Activated naive CD4-positive, alpha-beta T cell treated with anti-CD3 and anti-CD28 coated beads, Interleukin-2, amount 50 U/mL, for 24 hours (primary cell): ENCODE measurements around the gene C1QTNF9.
"Not testable (repeated sequence)": the region's sequence is repeated elsewhere in the genome, so short reads cannot be mapped to it uniquely, and the experiment has no call there.

Experiments
- H3K27ac Mint-ChIP-seq: one replicate; pipeline ENCODE4 v1.8.0; 2021; ENCODE audit warnings: mild to moderate bottlenecking, mixed read lengths
- H3K27me3 Mint-ChIP-seq: one replicate; pipeline ENCODE4 v1.8.0; 2021; ENCODE audit warnings: mixed read lengths
- H3K36me3 Mint-ChIP-seq: one replicate; pipeline ENCODE4 v1.8.0; 2021; ENCODE audit warnings: mixed read lengths
- H3K4me1 Mint-ChIP-seq: one replicate; pipeline ENCODE4 v1.8.0; 2021; ENCODE audit warnings: mixed read lengths
- H3K4me3 Mint-ChIP-seq: one replicate; pipeline ENCODE4 v1.8.0; 2021; ENCODE audit warnings: mild to moderate bottlenecking, mixed read lengths
- H3K9me3 Mint-ChIP-seq: one replicate; pipeline ENCODE4 v1.8.0; 2021; ENCODE audit warnings: mixed read lengths

The C1QTNF9 gene

DNA sequence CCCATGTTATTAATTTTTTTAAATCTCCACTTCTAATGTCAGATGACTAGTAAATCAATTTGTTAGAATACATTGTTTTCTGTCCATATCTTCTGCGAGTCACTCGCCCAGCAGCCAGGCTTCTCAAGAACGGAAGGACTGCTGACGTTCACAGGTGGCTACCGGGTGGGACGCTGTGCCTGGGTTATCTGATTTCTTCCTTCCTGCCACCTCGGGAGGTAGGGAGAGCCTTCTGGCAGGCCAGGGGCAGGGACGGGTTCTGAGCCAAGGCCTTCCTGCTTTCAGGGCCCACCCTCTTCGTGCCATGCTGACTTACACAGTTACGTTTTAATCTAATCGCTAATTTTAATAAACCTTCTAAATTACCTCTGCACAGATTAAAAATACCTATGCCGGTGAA lies 7.9 kb upstream of the C1QTNF9 start:
- no peaks in the 10 kb centered on the region for H3K27me3 Mint-ChIP-seq
- peak overlapping the region; percentile 73 for H3K27ac Mint-ChIP-seq
- H3K36me3 Mint-ChIP-seq: peaks cover 18% of the 10 kb centered on the region
- H3K9me3 Mint-ChIP-seq: no peaks in the 10 kb centered on the region
- no peak overlapping the region for H3K4me3 Mint-ChIP-seq
- no peaks in the 10 kb centered on the region for H3K4me1 Mint-ChIP-seq

DNA sequence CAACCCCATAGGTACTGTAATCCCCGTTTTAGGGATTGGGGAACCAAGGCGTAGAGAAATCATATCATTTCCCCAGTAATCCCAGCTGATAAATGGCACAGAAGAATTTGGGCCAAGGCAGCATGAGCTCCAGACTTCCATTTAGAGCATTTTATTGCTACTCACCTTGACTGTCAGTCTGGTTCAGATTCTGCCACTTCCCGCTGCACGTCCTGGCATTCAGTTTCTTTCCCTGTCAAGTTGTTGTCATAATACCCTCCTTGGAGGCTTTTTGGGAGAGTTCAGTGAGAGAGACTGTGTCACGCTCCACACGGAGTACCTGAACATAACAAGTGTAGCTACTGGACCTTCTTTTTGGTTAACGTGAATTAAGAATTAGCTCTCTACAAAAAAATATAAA lies 7.5 kb upstream of the C1QTNF9 start:
- Mint-ChIP-seq H3K9me3 (no peaks in the 10 kb centered on the region), H3K27ac (peak overlapping the region; percentile 35), H3K27me3 (no peaks in the 10 kb centered on the region), H3K4me1 (no peaks in the 10 kb centered on the region), H3K4me3 (no peak overlapping the region), H3K36me3 (peaks cover 16% of the 10 kb centered on the region)

DNA sequence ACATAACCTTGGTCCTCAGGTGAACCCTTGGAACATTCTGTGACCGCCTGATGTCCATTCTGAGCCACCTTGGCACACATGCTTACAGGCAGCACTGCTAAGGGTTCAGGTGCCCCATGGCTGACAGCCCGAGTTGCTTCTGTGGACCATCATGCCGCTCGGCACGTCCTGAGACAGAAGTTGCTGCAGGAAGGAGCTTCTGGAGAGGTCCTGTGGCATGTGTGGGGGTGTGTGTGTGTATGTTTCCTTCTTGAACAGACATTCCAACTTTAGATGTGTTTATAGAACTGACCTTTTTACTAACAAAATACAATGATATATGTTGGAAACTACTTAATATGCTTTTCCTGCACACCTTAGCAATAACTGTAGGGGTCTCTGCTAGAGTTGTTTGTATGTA lies 4.8 kb upstream of the C1QTNF9 start:
- no peaks in the 10 kb centered on the region for H3K4me1 Mint-ChIP-seq
- no peaks in the 10 kb centered on the region for H3K27me3 Mint-ChIP-seq
- H3K4me3 Mint-ChIP-seq: no peak overlapping the region
- peaks cover 13% of the 10 kb centered on the region for H3K36me3 Mint-ChIP-seq
- H3K27ac Mint-ChIP-seq: no peak overlapping the region
- H3K9me3 Mint-ChIP-seq: no peaks in the 10 kb centered on the region

DNA sequence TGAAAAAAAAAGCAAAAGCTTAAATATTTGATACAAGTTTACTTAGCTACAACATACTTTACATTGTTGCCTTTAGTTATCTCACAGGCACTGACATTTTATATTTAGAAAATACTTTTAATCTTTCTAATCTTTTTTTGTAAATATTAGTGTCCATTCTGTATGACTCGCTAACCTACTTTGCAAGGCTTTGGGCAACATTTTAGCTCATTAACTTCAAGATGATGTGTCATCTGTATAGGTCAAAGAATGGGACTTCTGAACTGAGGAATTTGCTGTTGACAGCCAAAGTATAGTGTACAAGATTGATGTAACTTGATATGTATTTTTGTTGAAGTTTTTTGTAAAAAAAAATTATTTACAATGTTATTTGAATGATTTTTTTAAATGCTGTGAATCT lies 2.7 kb upstream of the C1QTNF9 start:
- Mint-ChIP-seq H3K4me3 (no peak overlapping the region), H3K27ac (no peak overlapping the region), H3K9me3 (no peaks in the 10 kb centered on the region), H3K27me3 (no peaks in the 10 kb centered on the region), H3K4me1 (no peaks in the 10 kb centered on the region), H3K36me3 (peaks cover 8% of the 10 kb centered on the region)

DNA sequence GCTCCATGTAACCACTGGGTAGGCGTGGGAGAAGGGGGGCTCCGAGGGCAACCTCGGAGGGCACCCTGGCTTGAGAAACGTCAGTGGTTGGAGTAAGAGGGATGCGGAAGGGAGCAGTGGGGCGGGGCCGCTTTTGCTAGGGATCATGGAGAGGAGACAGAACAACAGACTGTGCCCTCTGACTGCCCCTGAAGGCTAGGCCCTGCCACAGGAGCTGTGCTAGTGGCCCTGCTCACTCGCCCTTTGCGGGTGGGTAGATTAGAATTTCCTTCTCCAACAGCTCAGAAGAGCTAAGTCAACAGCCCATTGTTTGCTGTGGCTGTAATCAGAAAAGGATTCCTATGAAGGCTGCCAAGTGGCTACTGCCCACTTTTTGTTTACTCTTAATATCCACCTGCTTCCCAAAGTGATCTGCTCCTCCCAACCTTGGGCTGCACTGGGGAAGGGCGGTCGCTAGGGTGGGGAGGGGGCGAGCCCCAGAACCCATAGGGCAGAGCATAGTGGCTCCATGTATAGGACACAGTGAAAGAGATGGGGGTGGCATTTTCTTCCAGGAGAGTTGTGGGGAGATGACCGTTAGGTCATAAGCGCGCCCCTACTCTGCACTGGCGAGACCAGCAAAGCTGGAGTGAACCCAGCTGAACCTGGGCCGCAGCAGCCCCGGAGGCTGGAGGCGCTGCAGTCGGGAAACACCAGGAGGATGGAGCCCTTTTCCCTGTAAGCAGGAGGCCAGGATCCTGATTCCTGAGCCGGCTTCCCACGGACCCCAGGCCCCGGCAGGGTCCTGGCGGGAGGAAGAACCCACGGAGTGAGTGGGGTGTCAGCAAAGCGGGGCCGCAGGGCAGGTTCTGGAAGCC lies 1.9 kb upstream of the C1QTNF9 start:
- H3K4me1 Mint-ChIP-seq: no peaks in the 10 kb centered on the region
- no peaks in the 10 kb centered on the region for H3K9me3 Mint-ChIP-seq
- no peak overlapping the region for H3K4me3 Mint-ChIP-seq
- peaks cover 8% of the 10 kb centered on the region for H3K36me3 Mint-ChIP-seq
- H3K27me3 Mint-ChIP-seq: no peaks in the 10 kb centered on the region
- H3K27ac Mint-ChIP-seq: no peak overlapping the region

DNA sequence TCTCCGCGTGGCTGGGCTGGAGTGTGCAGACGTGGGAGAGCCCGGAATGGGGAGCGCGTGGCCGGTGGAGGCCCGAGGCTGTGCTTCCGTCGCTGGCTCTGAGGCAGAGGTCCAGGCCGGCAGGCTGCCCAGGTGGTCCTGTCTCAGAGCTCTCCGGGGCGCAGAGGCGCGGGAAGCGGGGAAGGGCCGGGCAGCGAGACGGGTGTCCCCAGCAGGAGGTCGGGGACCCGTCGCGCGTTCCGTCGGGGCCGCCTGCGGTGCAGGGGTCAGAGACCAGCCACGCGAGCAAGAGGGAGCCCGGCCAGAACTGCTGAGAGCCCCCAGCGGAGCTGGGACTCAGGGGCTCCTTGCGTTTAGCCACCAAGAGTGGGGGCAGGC lies 1.3 kb upstream of the C1QTNF9 start:
- no peak overlapping the region for H3K27ac Mint-ChIP-seq
- H3K27me3 Mint-ChIP-seq: no peaks in the 10 kb centered on the region
- no peaks in the 10 kb centered on the region for H3K4me1 Mint-ChIP-seq
- H3K4me3 Mint-ChIP-seq: no peak overlapping the region
- peaks cover 7% of the 10 kb centered on the region for H3K36me3 Mint-ChIP-seq
- H3K9me3 Mint-ChIP-seq: no peaks in the 10 kb centered on the region

DNA sequence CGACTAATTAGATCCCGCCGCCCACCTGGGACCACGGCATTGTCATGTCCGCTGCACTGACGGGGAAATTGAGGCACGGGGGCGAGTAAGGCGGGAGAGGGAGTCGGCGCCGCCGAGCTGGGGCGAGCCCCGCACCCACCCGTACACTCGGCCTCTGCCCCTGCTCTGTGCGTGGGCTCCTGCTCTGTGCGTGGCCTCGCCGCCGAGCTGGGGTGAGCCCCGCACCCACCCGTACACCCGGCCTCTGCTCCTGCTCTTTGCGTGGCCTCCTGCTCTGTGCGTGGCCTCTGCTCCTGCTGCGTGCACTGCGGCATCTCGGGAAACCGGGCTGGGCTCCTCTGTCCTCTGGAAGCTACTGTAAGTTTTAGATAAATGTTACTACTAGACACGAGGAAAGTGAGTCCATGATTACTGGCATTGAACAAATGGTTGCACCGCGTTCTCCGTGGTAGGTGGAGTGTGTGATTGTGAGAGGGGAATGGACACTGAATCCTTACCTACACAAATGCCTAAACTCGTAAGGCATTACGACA lies 826 bp upstream of the C1QTNF9 start:
- Mint-ChIP-seq H3K27ac (no peak overlapping the region), H3K36me3 (peaks cover 5% of the 10 kb centered on the region), H3K27me3 (no peaks in the 10 kb centered on the region), H3K9me3 (no peaks in the 10 kb centered on the region), H3K4me3 (no peak overlapping the region), H3K4me1 (no peaks in the 10 kb centered on the region)

DNA sequence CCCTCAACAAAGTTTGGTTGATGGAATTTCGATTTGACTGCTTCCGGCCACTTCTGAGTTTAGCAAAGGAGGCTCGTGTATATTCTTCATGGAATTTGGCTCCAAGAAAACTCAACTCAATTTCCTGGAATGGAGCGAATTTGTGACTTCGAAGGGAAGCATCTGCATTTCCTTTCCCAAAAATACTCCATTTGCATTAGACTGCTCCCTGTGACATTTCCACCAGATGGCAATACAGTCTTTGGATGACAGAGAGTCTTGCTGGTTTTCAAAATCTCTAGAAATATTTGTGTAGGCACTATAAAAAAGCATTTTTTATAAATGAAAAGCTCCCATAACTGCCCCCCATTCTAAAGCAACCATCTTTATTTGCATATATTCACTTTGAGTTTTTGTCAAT lies 4.1 kb downstream of the C1QTNF9 start:
- Mint-ChIP-seq H3K9me3 (no peaks in the 10 kb centered on the region), H3K27me3 (no peaks in the 10 kb centered on the region), H3K27ac (no peak overlapping the region), H3K4me1 (no peaks in the 10 kb centered on the region), H3K4me3 (no peak overlapping the region), H3K36me3 (no peaks in the 10 kb centered on the region)

DNA sequence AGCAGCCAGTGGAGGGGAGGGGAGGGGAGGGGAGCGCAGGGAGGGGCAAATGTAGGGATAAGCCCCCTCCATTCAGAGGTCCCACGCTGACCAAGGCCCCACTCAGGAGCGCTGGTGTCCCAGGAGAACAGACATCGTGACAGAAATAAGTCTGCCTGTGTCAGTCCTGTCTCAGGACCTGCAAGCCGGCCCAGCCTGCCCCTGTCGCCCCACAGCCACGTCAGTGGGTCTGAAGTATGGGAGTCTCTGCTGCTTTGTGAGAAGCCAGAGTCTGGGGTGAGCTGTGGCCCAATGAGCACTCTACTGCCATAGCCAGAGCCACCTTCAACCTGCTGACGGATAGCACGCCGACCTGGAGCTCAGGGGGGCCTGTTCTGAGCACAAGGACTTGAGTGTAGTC lies 8.5 kb downstream of the C1QTNF9 start:
- not testable (repeated sequence) for H3K4me1 Mint-ChIP-seq, H3K36me3 Mint-ChIP-seq, H3K9me3 Mint-ChIP-seq, H3K27ac Mint-ChIP-seq, H3K4me3 Mint-ChIP-seq, H3K27me3 Mint-ChIP-seq

DNA sequence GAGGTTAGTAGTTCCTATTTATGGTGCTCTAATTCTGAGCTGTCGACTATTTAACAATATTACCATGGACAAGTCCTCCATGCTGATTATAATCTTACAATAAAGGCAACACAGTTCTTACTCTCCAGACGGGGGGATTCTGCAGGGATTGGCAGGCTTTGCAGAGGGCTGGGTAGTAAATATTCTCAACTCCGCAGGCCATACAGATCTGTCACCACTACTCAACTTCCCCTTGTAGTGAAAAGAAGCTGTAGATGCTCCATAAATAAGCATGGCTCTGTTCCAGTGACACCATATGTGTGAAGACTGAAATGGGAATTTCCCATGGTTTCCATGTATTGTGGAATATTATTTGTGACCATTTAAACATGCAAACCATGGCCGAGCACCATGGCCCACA lies 9.5 kb downstream of the C1QTNF9 start:
- H3K9me3 Mint-ChIP-seq, H3K27me3 Mint-ChIP-seq, H3K4me1 Mint-ChIP-seq, H3K4me3 Mint-ChIP-seq, H3K27ac Mint-ChIP-seq, H3K36me3 Mint-ChIP-seq: not testable (repeated sequence)

DNA sequence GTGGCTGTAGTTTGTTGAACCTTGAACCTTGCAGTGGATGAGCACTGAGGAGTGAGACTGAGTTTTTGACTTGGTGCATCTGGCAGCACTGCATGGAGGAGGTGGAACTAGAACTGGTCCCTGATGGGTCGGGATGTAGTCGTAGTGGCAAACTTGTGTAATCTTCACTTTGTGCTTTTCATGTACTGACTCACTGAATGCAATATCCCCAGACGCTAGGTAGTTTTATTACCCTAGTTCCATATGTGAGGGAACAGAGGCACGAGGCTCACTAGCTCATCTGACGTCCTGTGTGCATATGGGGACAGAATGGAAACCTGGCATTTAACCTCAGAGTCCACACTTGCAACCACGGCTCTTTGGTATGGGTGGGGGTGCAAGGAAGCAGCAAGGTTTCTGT lies 10.3 kb downstream of the C1QTNF9 start:
- not testable (repeated sequence) for H3K4me1 Mint-ChIP-seq, H3K9me3 Mint-ChIP-seq, H3K36me3 Mint-ChIP-seq, H3K4me3 Mint-ChIP-seq, H3K27me3 Mint-ChIP-seq, H3K27ac Mint-ChIP-seq

DNA sequence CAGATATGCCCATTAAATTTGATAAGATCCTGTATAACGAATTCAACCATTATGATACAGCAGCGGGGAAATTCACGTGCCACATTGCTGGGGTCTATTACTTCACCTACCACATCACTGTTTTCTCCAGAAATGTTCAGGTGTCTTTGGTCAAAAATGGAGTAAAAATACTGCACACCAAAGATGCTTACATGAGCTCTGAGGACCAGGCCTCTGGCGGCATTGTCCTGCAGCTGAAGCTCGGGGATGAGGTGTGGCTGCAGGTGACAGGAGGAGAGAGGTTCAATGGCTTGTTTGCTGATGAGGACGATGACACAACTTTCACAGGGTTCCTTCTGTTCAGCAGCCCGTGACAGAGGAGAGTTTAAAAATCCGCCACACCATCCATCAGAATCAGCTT lies 12.0 kb downstream of the C1QTNF9 start:
- H3K27ac Mint-ChIP-seq, H3K36me3 Mint-ChIP-seq, H3K4me3 Mint-ChIP-seq, H3K4me1 Mint-ChIP-seq, H3K9me3 Mint-ChIP-seq: not testable (repeated sequence)
- peaks cover 13% of the 10 kb centered on the region for H3K27me3 Mint-ChIP-seq

DNA sequence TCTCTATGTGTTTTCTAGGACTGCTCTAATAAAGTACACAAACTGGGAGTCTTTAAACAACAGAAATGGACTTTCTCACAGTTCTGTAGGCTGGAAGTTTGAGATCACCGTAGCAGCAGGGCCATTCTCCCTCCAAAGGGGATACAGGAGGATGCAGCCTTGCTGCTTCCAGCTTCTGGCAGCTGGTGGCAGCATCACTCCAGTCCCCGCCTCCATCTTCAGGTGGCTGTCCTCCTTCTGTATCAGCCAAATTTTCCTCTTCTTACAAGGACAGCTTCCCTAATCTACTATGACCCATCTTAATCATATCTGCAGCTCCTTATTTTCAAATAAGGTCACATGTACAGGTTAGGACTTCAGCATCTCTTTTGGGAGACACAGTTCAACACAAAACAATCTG lies 13.1 kb downstream of the C1QTNF9 start:
- not testable (repeated sequence) for H3K9me3 Mint-ChIP-seq, H3K36me3 Mint-ChIP-seq, H3K4me3 Mint-ChIP-seq, H3K27ac Mint-ChIP-seq, H3K4me1 Mint-ChIP-seq
- H3K27me3 Mint-ChIP-seq: peaks cover 16% of the 10 kb centered on the region

DNA sequence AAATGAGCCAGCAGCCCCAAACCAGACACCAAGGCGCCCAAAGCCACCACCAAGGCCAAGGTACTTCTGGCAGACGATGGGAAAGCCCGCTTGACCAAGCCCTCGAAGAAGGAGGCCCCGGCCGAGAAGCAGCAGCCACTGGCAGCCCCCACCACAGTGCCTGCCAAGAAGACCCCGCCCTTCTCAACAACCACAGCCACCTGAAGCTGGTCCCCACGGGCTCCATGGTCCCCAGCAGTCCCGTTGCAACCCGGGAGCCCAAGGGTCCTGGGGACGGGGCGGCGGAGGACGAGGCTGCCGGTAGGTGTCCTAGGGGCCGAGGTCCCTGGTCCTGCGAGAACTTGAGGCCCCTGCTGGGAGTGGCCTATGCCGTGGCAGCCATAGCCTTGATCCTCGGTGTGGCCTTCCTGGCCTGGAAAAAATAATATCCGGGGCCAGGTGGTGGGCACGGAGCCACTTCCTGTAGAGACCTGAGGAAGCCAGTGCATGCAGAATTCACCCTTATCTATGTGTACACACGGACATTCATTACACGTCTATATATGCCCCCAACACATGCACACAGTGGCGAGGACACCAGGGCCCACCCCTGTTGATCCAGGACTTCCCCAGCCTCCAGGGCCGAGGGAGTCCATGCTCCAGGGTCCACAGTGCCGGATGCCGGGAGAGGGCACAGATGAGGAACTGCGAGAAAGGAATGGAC lies 13.8 kb downstream of the C1QTNF9 start:
- Mint-ChIP-seq H3K4me1 (no peaks in the 10 kb centered on the region), H3K36me3 (no peaks in the 10 kb centered on the region), H3K27ac (no peak overlapping the region), H3K4me3 (no peak overlapping the region), H3K27me3 (peaks cover 16% of the 10 kb centered on the region), H3K9me3 (no peaks in the 10 kb centered on the region)

DNA sequence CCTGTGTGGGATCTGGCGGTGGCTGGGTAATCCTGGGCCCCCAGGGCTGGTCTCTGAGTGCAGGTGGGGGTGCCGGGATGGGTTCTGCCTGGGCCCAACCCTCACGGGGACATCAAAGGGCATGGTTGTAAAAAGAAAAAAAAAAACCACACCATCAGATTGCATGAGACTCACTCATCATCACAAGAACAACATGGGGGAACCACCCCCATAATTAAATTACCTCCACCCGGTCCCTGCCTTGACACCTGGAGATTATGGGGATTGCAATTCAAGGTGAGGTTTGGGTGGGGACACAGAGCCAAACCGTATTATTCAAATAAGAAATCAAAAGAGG lies 14.3 kb downstream of the C1QTNF9 start:
- Mint-ChIP-seq H3K4me1 (no peaks in the 10 kb centered on the region), H3K4me3 (no peak overlapping the region), H3K36me3 (no peaks in the 10 kb centered on the region), H3K27me3 (peaks cover 16% of the 10 kb centered on the region), H3K27ac (no peak overlapping the region), H3K9me3 (no peaks in the 10 kb centered on the region)

DNA sequence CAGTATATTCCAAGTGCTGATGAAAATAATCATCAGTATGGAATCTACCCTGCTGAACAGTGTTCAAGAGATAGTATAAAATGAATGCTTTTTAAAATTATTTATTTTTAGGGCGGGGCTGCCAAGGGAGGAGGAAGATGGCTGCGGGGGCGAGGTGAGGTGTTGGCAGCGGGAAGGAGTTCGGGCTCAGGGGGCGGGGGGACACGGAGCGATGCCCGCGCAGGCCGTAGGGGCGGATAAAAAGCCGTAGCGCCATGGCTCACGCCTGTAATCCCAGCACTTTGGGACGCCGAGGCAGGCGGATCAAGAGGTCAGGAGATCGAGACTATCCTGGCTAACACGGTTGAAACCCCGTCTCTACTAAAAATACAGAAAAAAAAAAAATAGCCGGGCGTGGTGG lies 18.2 kb downstream of the C1QTNF9 start:
- H3K36me3 Mint-ChIP-seq, H3K4me1 Mint-ChIP-seq, H3K9me3 Mint-ChIP-seq, H3K27ac Mint-ChIP-seq: not testable (repeated sequence)
- peaks cover 18% of the 10 kb centered on the region for H3K27me3 Mint-ChIP-seq
- H3K4me3 Mint-ChIP-seq: peak overlapping the region; percentile 15

DNA sequence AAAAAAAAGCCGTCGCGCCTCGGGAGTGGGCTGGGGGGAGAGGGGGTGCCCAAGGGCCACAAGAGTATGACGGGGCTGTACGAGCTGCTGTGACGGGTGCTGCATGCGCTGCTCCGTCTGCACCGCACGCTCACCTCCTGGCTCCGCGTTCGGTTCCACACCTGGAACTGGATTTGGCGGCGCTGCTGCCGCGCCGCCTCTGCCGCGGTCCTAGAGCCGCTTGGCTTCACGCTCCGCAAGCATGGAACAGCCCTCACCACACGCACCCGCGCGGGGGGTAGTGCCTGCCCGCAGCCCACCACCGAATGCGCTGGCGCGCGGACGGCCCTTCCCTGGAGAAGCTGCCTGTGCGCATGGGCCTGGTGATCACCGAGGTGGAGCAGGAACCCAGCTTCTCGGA lies 18.8 kb downstream of the C1QTNF9 start:
- no peaks in the 10 kb centered on the region for H3K36me3 Mint-ChIP-seq
- no peaks in the 10 kb centered on the region for H3K9me3 Mint-ChIP-seq
- peaks cover 19% of the 10 kb centered on the region for H3K27me3 Mint-ChIP-seq
- peak overlapping the region; percentile 15 for H3K4me3 Mint-ChIP-seq
- no peak overlapping the region for H3K27ac Mint-ChIP-seq
- no peaks in the 10 kb centered on the region for H3K4me1 Mint-ChIP-seq
